ENCODE measurements around the gene MED25. TPM values are rescaled to one million over a fixed set of nuclear protein-coding genes. Genes with fewer than 3 reads are reported as not detected.

MED25 gene
- total RNA-seq, 1 experiment from 2014 or later: 93.0 TPM

DNA sequence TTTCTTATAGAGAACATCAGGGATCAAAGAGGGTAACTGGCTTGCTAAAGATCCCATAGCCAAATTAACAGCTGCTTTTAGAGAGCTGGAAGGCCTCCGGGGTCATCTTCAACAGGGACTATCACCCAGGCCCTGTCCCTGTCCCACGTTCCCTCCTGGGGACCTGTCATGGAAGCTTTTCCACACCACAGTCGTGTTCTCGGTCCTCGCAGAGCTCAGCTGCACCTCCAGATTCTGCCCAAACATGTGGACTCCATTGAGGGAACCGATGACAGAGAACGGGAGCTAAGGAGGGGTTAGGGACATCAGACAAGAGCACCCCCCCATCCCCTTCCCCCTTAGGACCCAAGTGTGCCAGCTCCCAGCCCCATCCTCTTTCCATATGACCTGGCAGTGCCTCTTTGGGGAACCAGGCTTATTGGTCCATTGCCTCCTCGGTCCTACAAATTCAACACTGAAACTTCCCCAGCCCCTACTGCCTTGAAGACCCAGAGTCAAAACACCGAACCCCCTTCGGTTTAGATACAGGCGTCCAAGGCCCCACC lies 5.6 kb upstream of the MED25 start:
- intact Hi-C loops (cut with micrococcal nuclease; ENCODE audit: unreplicated experiment): loop anchor here (2.0 to 5.0 kb wide), 2 partner anchors 38 to 220 kb away; partner anchors contain the start of genes PRR12 and PTOV1
- TSS peak; percentile 79 for BruUV-seq (replicated peaks)
- Histone ChIP-seq H3K4me1 (ENCODE audit: insufficient read depth, low read length, poor library complexity, severe bottlenecking) (peaks cover 26% of the 10 kb centered on the region), H3K27me3 (replicated peaks; ENCODE audit: insufficient read depth, low read depth, low read length, poor library complexity) (no peaks in the 10 kb centered on the region), H3K36me3 (ENCODE audit: insufficient read depth, low read length, poor library complexity, severe bottlenecking) (no peaks in the 10 kb centered on the region), H3K4me3 (ENCODE audit: low read depth, low read length, poor library complexity, severe bottlenecking) (peak overlapping the region; percentile 63), H3K27ac (ENCODE audit: low read depth, low read length, poor library complexity, severe bottlenecking) (peak overlapping the region; percentile 89), H3K9me3 (ENCODE audit: low read depth, low read length, poor library complexity, severe bottlenecking) (no peaks in the 10 kb centered on the region)
- TF ChIP-seq EZH2 (IDR thresholded peaks at IDR 0.05; ENCODE audit: borderline replicate concordance, low read depth, low read length, poor library complexity, severe bottlenecking) (no peak), CTCF (conservative IDR thresholded peaks at IDR 0.05; ENCODE audit: low read depth, low read length) (no peak)
- DNase-seq (ENCODE audit: low spot score): no peak
- CTCF ChIA-PET: interaction anchor here (0.6 to 1.0 kb wide), 2 partner anchors 38 to 292 kb away, joined by 3 to 5 read pairs; no protein-coding TSS in a partner anchor
- POLR2A ChIA-PET (ENCODE audit: low non-redundant PET): interaction anchor here (0.7 kb wide), 1 partner anchor 247 kb away, joined by 3 read pairs; no protein-coding TSS in a partner anchor

DNA sequence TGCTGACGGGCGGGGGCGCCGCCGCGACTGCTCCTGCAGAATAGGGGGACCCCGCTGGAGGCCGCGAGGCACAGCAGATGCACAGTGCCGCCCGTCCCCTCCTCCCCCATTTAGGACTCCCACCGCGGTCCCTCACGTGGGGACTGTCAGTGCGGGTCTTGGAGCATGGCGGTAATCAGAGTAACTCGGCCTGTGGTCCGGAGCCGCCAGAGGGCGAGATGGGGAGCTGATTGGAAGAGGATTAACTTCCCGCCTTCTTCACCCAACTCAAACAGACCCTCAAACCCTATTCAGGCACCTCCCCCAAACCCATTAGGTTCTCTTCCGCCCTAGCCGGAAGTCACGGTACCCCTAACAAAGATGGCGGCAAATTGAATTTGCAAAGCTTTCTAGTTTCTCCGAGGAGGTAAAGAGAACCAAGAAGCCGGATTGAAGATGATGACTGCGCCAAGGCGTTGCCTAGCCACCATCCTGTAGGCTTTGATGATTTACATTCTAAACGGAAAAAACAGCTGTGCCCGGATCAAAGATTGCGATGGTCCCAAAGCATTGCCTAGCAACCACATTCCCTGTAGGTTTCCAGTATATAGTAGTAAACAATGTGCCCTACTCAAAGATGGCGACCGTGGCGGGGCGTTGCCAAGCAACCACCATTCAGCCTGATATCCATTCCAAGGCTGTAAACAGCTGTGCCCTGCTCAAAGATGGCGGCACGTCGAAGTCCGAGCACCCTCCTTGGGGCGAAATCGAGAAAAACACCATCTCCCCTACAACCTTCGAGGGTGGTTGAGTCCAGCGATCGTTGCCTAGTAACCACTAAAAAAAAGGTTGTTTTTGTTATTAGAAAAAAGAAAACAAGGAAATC lies 4.9 kb upstream of the MED25 start, which contains the start of gene FUZ:
FUZ (minus strand) TSS at position 296 of the 865 bp plus-strand sequence; CDS start at position 110, 186 bp downstream.
- peak; percentile 64 for TF ChIP-seq CTCF (conservative IDR thresholded peaks at IDR 0.05; ENCODE audit: low read depth, low read length)
- no peak for TF ChIP-seq EZH2 (IDR thresholded peaks at IDR 0.05; ENCODE audit: borderline replicate concordance, low read depth, low read length, poor library complexity, severe bottlenecking)
- no peaks in the 10 kb centered on the region for H3K9me3 ChIP-seq (ENCODE audit: low read depth, low read length, poor library complexity, severe bottlenecking)
- ChIA-PET CTCF (interaction anchor here (0.6 to 1.0 kb wide), 3 partner anchors 37 to 293 kb away, joined by 3 to 5 read pairs (median 3); no protein-coding TSS in a partner anchor), POLR2A (ENCODE audit: low non-redundant PET) (interaction anchor here (0.7 kb wide), 1 partner anchor 248 kb away, joined by 3 read pairs; no protein-coding TSS in a partner anchor)
- BruUV-seq (replicated peaks): no TSS peak
- peak within 1 kb of the TSS; percentile 89 for H3K27ac ChIP-seq (ENCODE audit: low read depth, low read length, poor library complexity, severe bottlenecking)
- peaks cover 26% of the 10 kb centered on the region for H3K4me1 ChIP-seq (ENCODE audit: insufficient read depth, low read length, poor library complexity, severe bottlenecking)
- no peaks in the 10 kb centered on the region for H3K27me3 ChIP-seq (replicated peaks; ENCODE audit: insufficient read depth, low read depth, low read length, poor library complexity)
- peak within 1 kb of the TSS; percentile 63 for H3K4me3 ChIP-seq (ENCODE audit: low read depth, low read length, poor library complexity, severe bottlenecking)
- H3K36me3 ChIP-seq (ENCODE audit: insufficient read depth, low read length, poor library complexity, severe bottlenecking): no peaks in the 10 kb centered on the region
- peak; percentile 99 for DNase-seq (ENCODE audit: low spot score)
- intact Hi-C loops (cut with micrococcal nuclease; ENCODE audit: unreplicated experiment): loop anchor here (2.0 to 5.0 kb wide), 2 partner anchors 38 to 221 kb away; partner anchors contain the start of genes PRR12 and PTOV1

- Histone ChIP-seq H3K4me3 (ENCODE audit: low read depth, low read length, poor library complexity, severe bottlenecking) (peak overlapping the region; percentile 63), H3K9me3 (ENCODE audit: low read depth, low read length, poor library complexity, severe bottlenecking) (no peaks in the 10 kb centered on the region), H3K36me3 (ENCODE audit: insufficient read depth, low read length, poor library complexity, severe bottlenecking) (no peaks in the 10 kb centered on the region), H3K27me3 (replicated peaks; ENCODE audit: insufficient read depth, low read depth, low read length, poor library complexity) (no peaks in the 10 kb centered on the region), H3K4me1 (ENCODE audit: insufficient read depth, low read length, poor library complexity, severe bottlenecking) (peaks cover 20% of the 10 kb centered on the region), H3K27ac (ENCODE audit: low read depth, low read length, poor library complexity, severe bottlenecking) (peak overlapping the region; percentile 89)
- ChIA-PET POLR2A (ENCODE audit: low non-redundant PET) (no interaction called here), CTCF (no interaction called here)
- no peak for DNase-seq (ENCODE audit: low spot score)
- no TSS peak for BruUV-seq (replicated peaks)
- intact Hi-C loops (cut with micrococcal nuclease; ENCODE audit: unreplicated experiment): loop anchor here (5.0 kb wide), 1 partner anchor 222 kb away; the partner anchor contains the start of gene PRR12
- TF ChIP-seq EZH2 (IDR thresholded peaks at IDR 0.05; ENCODE audit: borderline replicate concordance, low read depth, low read length, poor library complexity, severe bottlenecking) (no peak), CTCF (conservative IDR thresholded peaks at IDR 0.05; ENCODE audit: low read depth, low read length) (no peak)
Observed at GRCh38 chr19:49814010-49814409, 4.1 kb upstream of the MED25 start.
